Measurements from ENCODE around the gene JAZF1. TPM values are rescaled to one million over a fixed set of nuclear protein-coding genes. Genes with fewer than 3 reads are reported as not detected.

Gene JAZF1
- total RNA-seq, 1 experiment from 2014 or later = 3.4 TPM

DNA sequence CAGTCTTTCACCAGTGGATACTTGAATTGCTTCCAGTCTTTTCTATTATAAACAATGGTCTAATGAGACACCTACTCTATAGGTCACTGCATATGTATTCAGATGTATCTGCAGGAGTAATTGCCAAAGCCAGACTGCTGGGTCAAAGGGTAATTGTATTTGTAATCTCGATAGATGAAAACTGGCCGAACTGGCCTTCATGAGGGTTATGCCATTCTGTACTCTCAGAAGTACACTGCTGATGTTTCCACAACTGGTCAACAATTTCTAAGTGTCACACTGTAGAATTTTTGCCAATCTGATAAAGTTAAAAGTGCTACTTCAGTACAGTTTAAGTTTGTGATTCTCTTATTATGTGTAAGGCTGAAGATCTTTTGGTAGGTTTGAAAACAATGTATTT, 64.6 kb downstream of the JAZF1 start:
- ATAC-seq = no peak
- intact Hi-C loops (cut with micrococcal nuclease) = no loop called here
- Histone ChIP-seq H3K27ac (ENCODE audit: low read depth, low read length) (no peak overlapping the region), H2AFZ (ENCODE audit: low read depth, low read length, poor library complexity, severe bottlenecking) (no peak overlapping the region), H3K36me3 (ENCODE audit: control insufficient read depth in 1 of 2, insufficient read depth in 2 of 2, low read length in 2 of 2) (no peaks in the 10 kb centered on the region), H3K9me3 (ENCODE audit: control insufficient read depth in 1 of 2, insufficient read depth in 1 of 2, low read depth in 1 of 2, low read length in 2 of 2) (no peaks in the 10 kb centered on the region), H3K4me3 (replicated peaks in 1 of 2; ENCODE audit: low read depth in 1 of 2, low read length in 2 of 2) (no peak overlapping the region), H4K20me1 (ENCODE audit: insufficient read depth) (no peaks in the 10 kb centered on the region; the same call in 1 of the 2 replicates), H3K9me2 (ENCODE audit: insufficient read depth) (no peaks in the 10 kb centered on the region), H3K9ac (ENCODE audit: low read length) (no peak overlapping the region), H3K79me2 (ENCODE audit: insufficient read depth, low read length) (no peaks in the 10 kb centered on the region), H3K4me1 (ENCODE audit: control insufficient read depth in 1 of 2, insufficient read depth in 2 of 2, low read length in 2 of 2) (no peaks in the 10 kb centered on the region), H3K4me2 (ENCODE audit: low read length) (no peak overlapping the region), H3K27me3 (ENCODE audit: insufficient read depth, low read length) (no peaks in the 10 kb centered on the region)
- TF ChIP-seq MAX (IDR thresholded peaks at IDR 0.05) = no peak
- TF ChIP-seq, protein P1, sequence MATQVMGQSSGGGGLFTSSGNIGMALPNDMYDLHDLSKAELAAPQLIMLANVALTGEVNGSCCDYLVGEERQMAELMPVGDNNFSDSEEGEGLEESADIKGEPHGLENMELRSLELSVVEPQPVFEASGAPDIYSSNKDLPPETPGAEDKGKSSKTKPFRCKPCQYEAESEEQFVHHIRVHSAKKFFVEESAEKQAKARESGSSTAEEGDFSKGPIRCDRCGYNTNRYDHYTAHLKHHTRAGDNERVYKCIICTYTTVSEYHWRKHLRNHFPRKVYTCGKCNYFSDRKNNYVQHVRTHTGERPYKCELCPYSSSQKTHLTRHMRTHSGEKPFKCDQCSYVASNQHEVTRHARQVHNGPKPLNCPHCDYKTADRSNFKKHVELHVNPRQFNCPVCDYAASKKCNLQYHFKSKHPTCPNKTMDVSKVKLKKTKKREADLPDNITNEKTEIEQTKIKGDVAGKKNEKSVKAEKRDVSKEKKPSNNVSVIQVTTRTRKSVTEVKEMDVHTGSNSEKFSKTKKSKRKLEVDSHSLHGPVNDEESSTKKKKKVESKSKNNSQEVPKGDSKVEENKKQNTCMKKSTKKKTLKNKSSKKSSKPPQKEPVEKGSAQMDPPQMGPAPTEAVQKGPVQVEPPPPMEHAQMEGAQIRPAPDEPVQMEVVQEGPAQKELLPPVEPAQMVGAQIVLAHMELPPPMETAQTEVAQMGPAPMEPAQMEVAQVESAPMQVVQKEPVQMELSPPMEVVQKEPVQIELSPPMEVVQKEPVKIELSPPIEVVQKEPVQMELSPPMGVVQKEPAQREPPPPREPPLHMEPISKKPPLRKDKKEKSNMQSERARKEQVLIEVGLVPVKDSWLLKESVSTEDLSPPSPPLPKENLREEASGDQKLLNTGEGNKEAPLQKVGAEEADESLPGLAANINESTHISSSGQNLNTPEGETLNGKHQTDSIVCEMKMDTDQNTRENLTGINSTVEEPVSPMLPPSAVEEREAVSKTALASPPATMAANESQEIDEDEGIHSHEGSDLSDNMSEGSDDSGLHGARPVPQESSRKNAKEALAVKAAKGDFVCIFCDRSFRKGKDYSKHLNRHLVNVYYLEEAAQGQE (IDR thresholded peaks at IDR 0.05; ENCODE audit: low read depth) = no peak
- ChIA-PET POLR2A (no interaction called here), RAD21 (ENCODE audit: low non-redundant PET in 1 of 2, low total read pairs in 2 of 2, uncharacterized antibody in 2 of 2, unreplicated experiment in 2 of 2) (no interaction called here), CTCF (no interaction called here)
- BruUV-seq (replicated peaks) = no TSS peak
- DNase-seq (ENCODE audit: low read depth, low spot score) = no peak

- no peaks in the 10 kb centered on the region for H3K4me1 ChIP-seq (ENCODE audit: control insufficient read depth in 1 of 2, insufficient read depth in 2 of 2, low read length in 2 of 2)
- intact Hi-C loops (cut with micrococcal nuclease) = no loop called here
- no peaks in the 10 kb centered on the region for H3K9me2 ChIP-seq (ENCODE audit: insufficient read depth)
- H3K9ac ChIP-seq (ENCODE audit: low read length) = no peak overlapping the region
- ATAC-seq = no peak
- H3K4me2 ChIP-seq (ENCODE audit: low read length) = no peak overlapping the region
- H2AFZ ChIP-seq (ENCODE audit: low read depth, low read length, poor library complexity, severe bottlenecking) = no peak overlapping the region
- DNase-seq (ENCODE audit: low read depth, low spot score) = no peak
- H3K27ac ChIP-seq (ENCODE audit: low read depth, low read length) = no peak overlapping the region
- ChIA-PET POLR2A (no interaction called here), RAD21 (ENCODE audit: low non-redundant PET in 1 of 2, low total read pairs in 2 of 2, uncharacterized antibody in 2 of 2, unreplicated experiment in 2 of 2) (no interaction called here), CTCF (no interaction called here)
- H3K9me3 ChIP-seq (ENCODE audit: control insufficient read depth in 1 of 2, insufficient read depth in 1 of 2, low read depth in 1 of 2, low read length in 2 of 2) = no peaks in the 10 kb centered on the region
- no peaks in the 10 kb centered on the region; the same call in 1 of the 2 replicates for H4K20me1 ChIP-seq (ENCODE audit: insufficient read depth)
- no peak for TF ChIP-seq CBX3 (IDR thresholded peaks at IDR 0.05; ENCODE audit: low read depth)
- no peak for TF ChIP-seq EZH2phosphoT487 (IDR thresholded peaks at IDR 0.05; ENCODE audit: borderline replicate concordance)
- TF ChIP-seq JUND (IDR thresholded peaks at IDR 0.05) = no peak
- TF ChIP-seq POLR2A (IDR thresholded peaks at IDR 0.05; ENCODE audit: borderline replicate concordance, extremely low read depth, insufficient read depth, insufficient read length) = no peak
- TF ChIP-seq ATF3 (IDR thresholded peaks at IDR 0.05) = no peak
- no peak for TF ChIP-seq RAD21 (IDR thresholded peaks at IDR 0.05; ENCODE audit: low read depth)
- no peaks in the 10 kb centered on the region for H3K79me2 ChIP-seq (ENCODE audit: insufficient read depth, low read length)
- no peaks in the 10 kb centered on the region for H3K27me3 ChIP-seq (ENCODE audit: insufficient read depth, low read length)
- BruUV-seq (replicated peaks) = no TSS peak
- H3K36me3 ChIP-seq (ENCODE audit: control insufficient read depth in 1 of 2, insufficient read depth in 2 of 2, low read length in 2 of 2) = no peaks in the 10 kb centered on the region
- no peak overlapping the region for H3K4me3 ChIP-seq (replicated peaks in 1 of 2; ENCODE audit: low read depth in 1 of 2, low read length in 2 of 2)
These were observed 65.3 kb downstream of the JAZF1 start for GRCh38 chr7:28115261-28115660.
